GM12878 (cell line): Measurements from ENCODE around the gene RRAGD. TPM values are rescaled to one million over a fixed set of nuclear protein-coding genes. Genes with fewer than 3 reads are reported as not detected.
A peak's percentile ranks its signal among the peaks of the same experiment; 100 is the strongest.

Experiments
- ATAC-seq: fragments of 200-7000 bp; cut with Tn5 transposase; 3 replicates; pipeline ENCODE4 v1.9.1; 2020; ENCODE audit warnings: mild to moderate bottlenecking, moderate library complexity
- BruUV-seq: library from RNA; stranded (reverse); fragments of 400-500 nt; replicated peaks from 2 replicates; lab custom pipeline; 2021; lab: Mats Ljungman, UMichigan
- CTCF ChIA-PET: fragments of 300-600 bp; sonication (Branson Sonifier 250); formaldehyde crosslinking; extraction: SDS; loops from one replicate; lab custom pipeline; 2021; ENCODE audit warnings: inconsistent platforms; lab: Yijun Ruan, JAX
- POLR2A ChIA-PET: fragments of 350-600 bp; formaldehyde crosslinking; extraction: SDS; loops from one replicate; lab custom pipeline; 2021; ENCODE audit warnings: inconsistent platforms; lab: Charles Lee
- RAD21 ChIA-PET: fragments of 300-600 bp; sonication (Branson Sonifier 250); formaldehyde crosslinking; loops from one replicate; lab custom pipeline; 2023; ENCODE audit warnings: antibody characterized with exemption; ENCODE audit not compliant: unreplicated experiment; lab: Charles Lee
- SMC1A ChIA-PET: fragments of 300-600 bp; sonication (Branson Sonifier 250); formaldehyde crosslinking; loops from one replicate; lab custom pipeline; 2023; ENCODE audit not compliant: unreplicated experiment, uncharacterized antibody; lab: Charles Lee
- DNase-seq: peaks from one replicate; pipeline ENCODE4 v3.0.0-alpha.2; 2011; ENCODE audit warnings: low read depth, low spot score
- FAIRE-seq: peaks from 3 replicates; lab custom pipeline; 2011; peaks lifted over from hg19 to GRCh38; lab: Jason Lieb, UNC
- H2AFZ ChIP-seq: 2 replicates; pipeline ENCODE4 v1.6.0; 2011; ENCODE audit warnings: low read depth, low read length, control low read depth; ENCODE audit not compliant: control insufficient read depth
- H3K27ac ChIP-seq: 2 replicates; pipeline ENCODE4 v1.5.1; 2011; ENCODE audit warnings: control low read depth; ENCODE audit not compliant: control insufficient read depth, insufficient read depth
- H3K27me3 ChIP-seq, 2 experiments: replicated peaks in 1 of 2; 2 replicates each; pipeline versions ENCODE4 v1.6.0 to v1.6.1; 2011; ENCODE audit warnings: low read length in 1 of 2; ENCODE audit not compliant: control insufficient read depth in 2 of 2, insufficient read depth in 2 of 2
- H3K36me3 ChIP-seq, 2 experiments: 2 replicates each; pipeline ENCODE4 v1.5.1; 2011; ENCODE audit warnings: low read length in 1 of 2; ENCODE audit not compliant: control insufficient read depth in 2 of 2, insufficient read depth in 2 of 2
- H3K4me1 ChIP-seq: 2 replicates; pipeline ENCODE4 v1.6.1; 2011; ENCODE audit warnings: mild to moderate bottlenecking, low read length, moderate library complexity, mixed read lengths; ENCODE audit not compliant: control insufficient read depth, insufficient read depth
- H3K4me2 ChIP-seq: 2 replicates; pipeline ENCODE4 v1.6.0; 2011; ENCODE audit warnings: control low read depth; ENCODE audit not compliant: control insufficient read depth, insufficient read depth
- H3K4me3 ChIP-seq: fragments of 200-600 bp; sonication (generic); 2 replicates; pipeline ENCODE4 v1.5.1; 2016
- H3K79me2 ChIP-seq: 2 replicates; pipeline ENCODE4 v1.6.0; 2011; ENCODE audit warnings: low read length; ENCODE audit not compliant: control insufficient read depth, insufficient read depth
- H3K9ac ChIP-seq: 2 replicates; pipeline ENCODE4 v1.8.0; 2011; ENCODE audit warnings: low read length, control low read depth, mixed read lengths; ENCODE audit not compliant: control insufficient read depth, insufficient read depth
- H3K9me3 ChIP-seq: replicated peaks from 3 replicates; pipeline ENCODE4 v1.5.1; 2011; ENCODE audit warnings: mild to moderate bottlenecking, low read length; ENCODE audit not compliant: control insufficient read depth, insufficient read depth
- H4K20me1 ChIP-seq: 2 replicates; pipeline ENCODE4 v1.6.0; 2011; ENCODE audit not compliant: control insufficient read depth, insufficient read depth
- BMI1 ChIP-seq: fragments of 450-650 bp; IDR thresholded peaks from 2 replicates; pipeline ENCODE4 v1.6.1; 2016; ENCODE audit warnings: mild to moderate bottlenecking, moderate library complexity, borderline replicate concordance
- ETV6 ChIP-seq, 2 experiments: fragments of 450-650 bp in 1 of 2; IDR thresholded peaks in 1 of 2; conservative IDR thresholded peaks in 1 of 2; 2 replicates each; pipeline ENCODE4 v1.6.1; 2014; ENCODE audit warnings: antibody characterized with exemption in 1 of 2, borderline replicate concordance in 1 of 2, low read depth in 1 of 2, mild to moderate bottlenecking in 1 of 2, moderate library complexity in 1 of 2
- MEF2B ChIP-seq: fragments of 450-650 bp; IDR thresholded peaks from 2 replicates; pipeline ENCODE4 v1.6.1; 2018; ENCODE audit warnings: mild to moderate bottlenecking, moderate library complexity; ENCODE audit not compliant: partially characterized antibody, poor library complexity, severe bottlenecking
- MXI1 ChIP-seq: fragments of 150-350 bp; IDR thresholded peaks from 2 replicates; pipeline ENCODE4 v1.6.1; 2011; ENCODE audit warnings: low read depth, mild to moderate bottlenecking, inconsistent platforms, low read length, improper control_type of control experiment
- PKNOX1 ChIP-seq: fragments of 450-650 bp; IDR thresholded peaks from 2 replicates; pipeline ENCODE4 v1.6.1; 2016; ENCODE audit warnings: mild to moderate bottlenecking
- POLR2AphosphoS2 ChIP-seq: IDR thresholded peaks from 2 replicates; pipeline ENCODE4 v1.6.1; 2011; ENCODE audit warnings: low read depth, mild to moderate bottlenecking, low read length, improper control_type of control experiment, moderate library complexity
- RUNX3 ChIP-seq: IDR thresholded peaks from 2 replicates; pipeline ENCODE4 v1.6.1; 2012; ENCODE audit warnings: low read length, inconsistent platforms
- SIX5 ChIP-seq: IDR thresholded peaks from 2 replicates; pipeline ENCODE4 v1.6.1; 2011; ENCODE audit warnings: mild to moderate bottlenecking, low read depth, low read length, moderate library complexity; ENCODE audit not compliant: severe bottlenecking
- STAT1 ChIP-seq: fragments of 450-650 bp; conservative IDR thresholded peaks from 2 replicates; pipeline ENCODE4 v1.6.1; 2014; ENCODE audit warnings: antibody characterized with exemption, mild to moderate bottlenecking
- TCF12 ChIP-seq: IDR thresholded peaks from 2 replicates; pipeline ENCODE4 v1.6.1; 2011; ENCODE audit warnings: low read depth, mild to moderate bottlenecking, low read length
- ZNF207 ChIP-seq: fragments of 450-650 bp; IDR thresholded peaks from 2 replicates; pipeline ENCODE4 v1.6.1; 2014; ENCODE audit warnings: antibody characterized with exemption, mild to moderate bottlenecking, borderline replicate concordance
- ZNF24 ChIP-seq: fragments of 450-650 bp; IDR thresholded peaks from 2 replicates; pipeline ENCODE4 v1.6.1; 2017; ENCODE audit warnings: antibody characterized with exemption, mild to moderate bottlenecking
- ZNF687 ChIP-seq: fragments of 450-650 bp; IDR thresholded peaks from 2 replicates; pipeline ENCODE4 v1.6.1; 2017; ENCODE audit warnings: mild to moderate bottlenecking, moderate library complexity
- WGBS: methylation state at CpG from one replicate; pipeline ENCODE4 v1.1.6; 2016; ENCODE audit warnings: low lambda C conversion rate; ENCODE audit not compliant: insufficient replicate concordance, insufficient coverage; ENCODE audit errors: missing lambda C conversion rate; 5-methylcytosine and 5-hydroxymethylcytosine counted together
- in situ Hi-C: fragments of 300-500 bp; cut with MboI; formaldehyde crosslinking; loops from 9 replicates; pipeline ENCODE4 v1.14.3; 2018; ENCODE audit warnings: mixed read lengths
- intact Hi-C: fragments of 100-400 bp; cut with micrococcal nuclease; formaldehyde crosslinking; loops from one replicate; pipeline ENCODE4 v1.14.2; 2022; ENCODE audit not compliant: unreplicated experiment
- polyA plus RNA-seq, 11 experiments: library from polyadenylated mRNA; depleted of rRNA in 4 of 11; unstranded in 6 of 11; stranded (reverse) in 5 of 11; fragments of >200 nt; fragmentation: Nextera tagmentation in 4 of 11; fragmentation: Illumina TruSeq in 1 of 11; extraction: Ambion mirVana in 4 of 11; extraction: Trizol in 1 of 11; gene quantifications; 1 replicate in 1 of 11; 2 replicates in 10 of 11; pipeline versions ENCODE4 v1.2.1 to v1.2.3, GENCODE V29; 2011 to 2016; ENCODE audit warnings: inconsistent platforms in 2 of 11, missing spikeins in 2 of 11, low read depth in 1 of 11
- total RNA-seq, 4 experiments: library from RNA; depleted of rRNA in 3 of 4; stranded (reverse); fragments of >200 nt in 3 of 4; fragmentation: Illumina TruSeq in 1 of 4; extraction: Trizol in 1 of 4; gene quantifications; 2 replicates each; pipeline versions ENCODE4 v1.2.1 to v1.2.3, GENCODE V29; 2013 to 2021

The RRAGD gene
- total and polyA plus RNA-seq, 10 of the 15 experiments (the other 5 are each of a cell fraction or from before 2014, with no cell fraction given): 4.6 to 17.4 (median 8.5) TPM

DNA sequence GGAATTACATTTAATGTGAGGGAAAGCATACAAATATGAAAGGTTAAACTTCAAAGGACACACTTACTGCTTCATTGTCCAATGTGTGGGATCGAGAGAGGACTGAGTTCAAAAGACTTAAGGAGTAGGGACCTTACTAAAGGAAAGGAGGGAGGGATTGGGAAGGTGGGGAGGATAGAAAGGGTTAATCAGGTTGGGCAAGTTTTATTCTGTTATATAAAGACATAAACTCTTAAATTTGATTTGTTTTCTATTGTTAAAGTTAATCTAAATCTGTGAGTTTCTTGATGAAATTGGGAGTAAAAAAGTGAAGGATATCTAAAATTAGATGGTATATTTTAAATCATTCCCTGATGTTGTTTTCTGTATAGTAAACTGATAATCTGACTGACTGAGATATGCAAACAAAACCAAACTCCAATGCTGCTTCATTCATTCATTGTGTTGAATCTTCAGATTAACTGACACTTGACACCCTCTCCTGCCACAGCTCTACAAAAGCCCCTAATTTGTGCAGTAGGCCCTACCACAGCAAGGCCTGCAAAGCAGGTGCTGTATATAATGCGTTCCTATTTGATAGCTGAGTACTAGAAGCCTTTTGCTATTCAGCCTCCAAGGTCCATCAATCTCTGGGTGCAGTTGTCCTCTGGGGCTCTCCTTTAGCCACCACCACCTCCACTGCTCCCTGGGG is 58.2 kb downstream of the RRAGD start:
- SMC1A ChIA-PET: interaction anchor here (1.6 to 12.6 kb wide), 6 partner anchors 10 to 273 kb away, joined by 5 to 252 read pairs (median 13); partner anchors contain the start of gene PNRC1
- Histone ChIP-seq H3K9me3 (no peaks in the 10 kb centered on the region; the same call in 2 of the 3 replicates), H3K4me1 (peaks cover 54% of the 10 kb centered on the region), H3K79me2 (peaks cover 63% of the 10 kb centered on the region), H4K20me1 (no peaks in the 10 kb centered on the region; the same call in 1 of the 2 replicates), H2AFZ (no peak overlapping the region; the same call in 1 of the 2 replicates), H3K4me2 (peak overlapping the region; percentile 91), H3K27ac (peak overlapping the region; percentile 97), H3K36me3 (0 out of 4 replicates have a peak, but pooled peaks cover 0 to 5% of the 10 kb centered on the region in 2 experiments), H3K9ac (peak overlapping the region; percentile 99), H3K4me3 (peak overlapping the region; percentile 98), H3K27me3 (no peaks in the 10 kb centered on the region)
- BruUV-seq: no TSS peak
- ATAC-seq (peak; percentile 24), DNase-seq (no peak), FAIRE-seq (no peak)
- intact Hi-C loops: loop anchor here (5.0 to 10.0 kb wide), 4 partner anchors 72 to 461 kb away; partner anchors contain the start of genes MDN1 and PM20D2
- CTCF ChIA-PET: interaction anchor here (1.3 to 17.0 kb wide), 4 partner anchors 11 to 56 kb away, joined by 4 to 260 read pairs (median 74); no protein-coding TSS in a partner anchor
- POLR2A ChIA-PET: interaction anchor here (0.8 to 4.3 kb wide), 5 partner anchors 11 to 56 kb away, joined by 3 to 21 read pairs (median 13); no protein-coding TSS in a partner anchor
- WGBS: 0% methylated on average over 2 of the region's 2 CpGs
- RAD21 ChIA-PET: interaction anchor here (1.0 to 12.7 kb wide), 4 partner anchors 10 to 208 kb away, joined by 3 to 187 read pairs (median 18); partner anchors contain the start of gene PM20D2
- in situ Hi-C loops: no loop called here
- TF ChIP-seq SIX5 (no peak), ZNF207 (no peak), ETV6 (conservative IDR thresholded peaks at IDR 0.05 in 1 of 2, IDR thresholded peaks at IDR 0.05 in 1 of 2; ENCODE audit: borderline replicate concordance in 1 of 2, low read depth in 1 of 2) (no peak), MEF2B (peak; percentile 24), MXI1 (0 out of 2 replicates have a peak, but pooled peaks have one; percentile 24), ZNF24 (peak; percentile 92), ZNF687 (0 out of 2 replicates have a peak, but pooled peaks have one; percentile 27), PKNOX1 (peak; percentile 48; the same call in 1 of the 2 replicates), BMI1 (no peak), STAT1 (no peak), RUNX3 (peak; percentile 12; the same call in 1 of the 2 replicates), TCF12 (0 out of 2 replicates have a peak, but pooled peaks have one; percentile 16), POLR2AphosphoS2 (no peak)
